ENCODE measurements around the gene SLC22A4.

SLC22A4 gene

GRCh38 chr5:132378580-132378979, 84.4 kb downstream of the SLC22A4 start:
- no peak for DNase-seq

GRCh38 chr5:132380047-132380446, 85.9 kb downstream of the SLC22A4 start:
- no peak for DNase-seq

GRCh38 chr5:132380741-132381140, 86.5 kb downstream of the SLC22A4 start:
- no peak for DNase-seq

- no peak for DNase-seq
Measured at GRCh38 chr5:132381614-132382013, 87.4 kb downstream of the SLC22A4 start.

GRCh38 chr5:132383261-132383660, 89.1 kb downstream of the SLC22A4 start:
- DNase-seq, result no peak

GRCh38 chr5:132383984-132384383, 89.8 kb downstream of the SLC22A4 start:
- no peak for DNase-seq

- DNase-seq, result no peak
Measured at GRCh38 chr5:132384506-132385050, 90.4 kb downstream of the SLC22A4 start.

GRCh38 chr5:132385326-132386105, 91.3 kb downstream of the SLC22A4 start:
- peak in 1 of 2 donors; percentile 81 for DNase-seq

- DNase-seq, result peak; percentile 18 to 73
Measured at GRCh38 chr5:132386644-132387286, 92.6 kb downstream of the SLC22A4 start.

GRCh38 chr5:132387640-132388117, 93.5 kb downstream of the SLC22A4 start:
- peak in 1 of 2 donors; percentile 40 for DNase-seq

- DNase-seq, result no peak
Measured at GRCh38 chr5:132388244-132389050, 94.3 kb downstream of the SLC22A4 start.

GRCh38 chr5:132389051-132389331, 94.8 kb downstream of the SLC22A4 start:
- DNase-seq, result no peak

GRCh38 chr5:132389585-132390286, 95.5 kb downstream of the SLC22A4 start:
- DNase-seq, result peak in 1 of 2 donors; percentile 43

- DNase-seq, result no peak
Measured at GRCh38 chr5:132391247-132391646, 97.1 kb downstream of the SLC22A4 start.

GRCh38 chr5:132391870-132392269, 97.7 kb downstream of the SLC22A4 start:
- DNase-seq, result no peak

- no peak for DNase-seq
Measured at GRCh38 chr5:132392411-132392810, 98.2 kb downstream of the SLC22A4 start.

GRCh38 chr5:132392978-132393825, 99.0 kb downstream of the SLC22A4 start:
- DNase-seq, result no peak

Data from bone marrow (tissue), 2 donors.